HCT116 (cell line): ENCODE results near the gene RAB27B. TPM values are rescaled to one million over a fixed set of nuclear protein-coding genes. Genes with fewer than 3 reads are reported as not detected.
A peak's percentile ranks its signal among the peaks of the same experiment; 100 is the strongest.

Experiments
- ATAC-seq: fragments of 200-7000 bp; cut with Tn5 transposase; 2 replicates; pipeline ENCODE4 v1.9.1; 2020; ENCODE audit warnings: mild to moderate bottlenecking, moderate library complexity
- Bru-seq: library from RNA; stranded (reverse); fragments of 400-500 nt; gene quantifications from one replicate; lab custom pipeline; 2021; lab: Mats Ljungman, UMichigan
- BruChase-seq, 2 experiments: library from RNA; stranded (reverse); fragments of 400-500 nt; gene quantifications; one replicate each; lab custom pipeline; 2021; lab: Mats Ljungman, UMichigan
- BruUV-seq: library from RNA; stranded (reverse); fragments of 400-500 nt; replicated peaks from 2 replicates; lab custom pipeline; 2021; lab: Mats Ljungman, UMichigan
- CTCF ChIA-PET: fragments of 300-600 bp; sonication (Branson Sonifier 250); formaldehyde crosslinking; loops from one replicate; lab custom pipeline; 2021; ENCODE audit warnings: antibody characterized with exemption; lab: Charles Lee
- POLR2A ChIA-PET: fragments of 300-600, 350-600 bp; sonication (Branson Sonifier 250); formaldehyde crosslinking; loops from one replicate; lab custom pipeline; 2021; ENCODE audit warnings: antibody characterized with exemption; lab: Charles Lee
- RAD21 ChIA-PET, 2 experiments: fragments of 300-600 bp; sonication (Branson Sonifier 250); formaldehyde crosslinking; loops; one replicate each; lab custom pipeline; 2023; ENCODE audit warnings: low total read pairs in 2 of 2; ENCODE audit not compliant: uncharacterized antibody in 2 of 2, unreplicated experiment in 2 of 2, low non-redundant PET in 1 of 2; lab: Charles Lee
- DNase-seq: peaks from one replicate; pipeline ENCODE4 v3.0.0-alpha.2; 2010; ENCODE audit warnings: low read depth, low spot score
- H2AFZ ChIP-seq: fragments of 200-600 bp; shearing (Covaris generic), sonication (generic); 2 replicates; pipeline ENCODE4 v1.6.1; 2017; ENCODE audit warnings: low read depth, mixed run types, mixed read lengths, antibody characterized with exemption, low read length; ENCODE audit not compliant: poor library complexity, severe bottlenecking
- H3K27ac ChIP-seq: 2 replicates; pipeline ENCODE4 v1.5.1; 2012; ENCODE audit warnings: low read depth, low read length
- H3K27me3 ChIP-seq: fragments of 200-600 bp; sonication (generic); 2 replicates; pipeline ENCODE4 v1.6.1; 2016; ENCODE audit warnings: mixed run types, low read length, mixed read lengths; ENCODE audit not compliant: insufficient read depth
- H3K36me3 ChIP-seq, 2 experiments: fragments of 200-500 bp in 1 of 2; fragments of 200-600 bp in 1 of 2; sonication (Bioruptor generic) in 1 of 2; sonication (generic) in 1 of 2; 2 replicates each; pipeline versions ENCODE4 v1.5.1 to v1.6.1; 2014 to 2016; ENCODE audit warnings: low read length in 2 of 2, inconsistent platforms in 1 of 2, mixed read lengths in 1 of 2, mixed run types in 1 of 2; ENCODE audit not compliant: insufficient read depth in 2 of 2, control insufficient read depth in 1 of 2
- H3K4me1 ChIP-seq, 2 experiments: fragments of 200-600 bp in 1 of 2; sonication (generic) in 1 of 2; 2 replicates each; pipeline versions ENCODE4 v1.5.1 to v1.6.1; 2012 to 2017; ENCODE audit warnings: low read length in 2 of 2, inconsistent platforms in 1 of 2, mild to moderate bottlenecking in 1 of 2, mixed read lengths in 1 of 2, mixed run types in 1 of 2, moderate library complexity in 1 of 2; ENCODE audit not compliant: insufficient read depth in 2 of 2, control insufficient read depth in 1 of 2
- H3K4me2 ChIP-seq: fragments of 200-600 bp; sonication (generic); 2 replicates; pipeline ENCODE4 v1.6.1; 2017; ENCODE audit warnings: mixed run types, low read length, mixed read lengths
- H3K4me3 ChIP-seq, 2 experiments: fragments of 200-600 bp in 1 of 2; sonication (generic) in 1 of 2; replicated peaks in 1 of 2; 2 replicates each; pipeline ENCODE4 v1.5.1; 2011 to 2016; ENCODE audit warnings: low read length in 2 of 2, control low read depth in 1 of 2, low read depth in 1 of 2, mild to moderate bottlenecking in 1 of 2, mixed read lengths in 1 of 2, mixed run types in 1 of 2
- H3K79me2 ChIP-seq: fragments of 200-600 bp; sonication (generic); 2 replicates; pipeline ENCODE4 v1.6.1; 2017; ENCODE audit warnings: mild to moderate bottlenecking, mixed run types, low read length, moderate library complexity, mixed read lengths; ENCODE audit not compliant: insufficient read depth
- H3K9ac ChIP-seq: fragments of 200-600 bp; sonication (generic); 2 replicates; pipeline ENCODE4 v1.6.1; 2016; ENCODE audit warnings: low read length, mixed read lengths
- H3K9me2 ChIP-seq: fragments of 200-600 bp; sonication (generic), shearing (Covaris generic); 2 replicates; pipeline ENCODE4 v1.6.1; 2017; ENCODE audit warnings: mixed run types, mild to moderate bottlenecking, moderate library complexity; ENCODE audit not compliant: insufficient read depth
- H3K9me3 ChIP-seq, 2 experiments: fragments of 200-500 bp in 1 of 2; fragments of 200-600 bp in 1 of 2; sonication (Bioruptor generic) in 1 of 2; sonication (generic) in 1 of 2; 2 replicates each; pipeline ENCODE4 v1.6.1; 2014 to 2017; ENCODE audit warnings: low read length in 2 of 2, mixed read lengths in 2 of 2, inconsistent platforms in 1 of 2, low read depth in 1 of 2, mild to moderate bottlenecking in 1 of 2, mixed run types in 1 of 2, moderate library complexity in 1 of 2; ENCODE audit not compliant: control insufficient read depth in 1 of 2, insufficient read depth in 1 of 2
- H4K20me1 ChIP-seq: fragments of 200-600 bp; sonication (generic), shearing (Covaris generic); 2 replicates; pipeline ENCODE4 v1.6.1; 2017; ENCODE audit warnings: mixed run types, mild to moderate bottlenecking, moderate library complexity; ENCODE audit not compliant: insufficient read depth
- CBX3 ChIP-seq: IDR thresholded peaks from 2 replicates; pipeline ENCODE4 v1.6.1; 2012; ENCODE audit warnings: low read depth
- CEBPB ChIP-seq: IDR thresholded peaks from 2 replicates; pipeline ENCODE4 v1.6.1; 2012; ENCODE audit warnings: low read depth
- ELF1 ChIP-seq: IDR thresholded peaks from 2 replicates; pipeline ENCODE4 v1.6.1; 2012; ENCODE audit warnings: low read depth, borderline replicate concordance
- EZH2 ChIP-seq: fragments of 200-600 bp; sonication (generic); IDR thresholded peaks from 2 replicates; pipeline ENCODE4 v1.6.1; 2017; ENCODE audit warnings: antibody characterized with exemption, mixed run types
- JUND ChIP-seq: IDR thresholded peaks from 2 replicates; pipeline ENCODE4 v1.6.1; 2012
- POLR2A ChIP-seq: IDR thresholded peaks from 2 replicates; pipeline ENCODE4 v1.7.0; 2011; ENCODE audit warnings: borderline replicate concordance; ENCODE audit not compliant: insufficient read depth, insufficient read length; ENCODE audit errors: extremely low read depth
- POLR2AphosphoS5 ChIP-seq: IDR thresholded peaks from 2 replicates; pipeline ENCODE4 v1.6.1; 2011; ENCODE audit warnings: mild to moderate bottlenecking, low read depth, low read length, moderate library complexity
- RAD21 ChIP-seq: IDR thresholded peaks from 2 replicates; pipeline ENCODE4 v1.6.1; 2012; ENCODE audit warnings: low read depth, mild to moderate bottlenecking
- SP1 ChIP-seq: IDR thresholded peaks from 2 replicates; pipeline ENCODE4 v1.6.1; 2012; ENCODE audit warnings: low read depth
- TCF7L2 ChIP-seq: IDR thresholded peaks from 2 replicates; pipeline ENCODE4 v1.7.0; 2011; ENCODE audit warnings: borderline replicate concordance, inconsistent platforms; ENCODE audit not compliant: insufficient read depth, insufficient read length; ENCODE audit errors: extremely low read depth
- YY1 ChIP-seq: IDR thresholded peaks from 2 replicates; pipeline ENCODE4 v1.6.1; 2011; ENCODE audit warnings: low read length, low read depth, moderate library complexity, mild to moderate bottlenecking; ENCODE audit not compliant: insufficient replicate concordance; ENCODE audit errors: extremely low read depth
- ZFX ChIP-seq: fragments of 450-650 bp; IDR thresholded peaks from 2 replicates; pipeline ENCODE4 v1.6.1; 2017
- ZNF274 ChIP-seq: fragments of 200-500 bp; sonication (Bioruptor generic); IDR thresholded peaks from 2 replicates; pipeline ENCODE4 v1.6.1; 2014; ENCODE audit warnings: mild to moderate bottlenecking, low read depth, low read length, inconsistent platforms
- intact Hi-C: fragments of 100-400 bp; cut with micrococcal nuclease; formaldehyde crosslinking; loops from 2 replicates; pipeline ENCODE4 v1.10.0; 2022
- long read RNA-seq: library from polyadenylated mRNA; unstranded; transcript quantifications from one replicate; pipeline ENCODE4 v2.0.0, GENCODE V29; 2021; ENCODE audit not compliant: unreplicated experiment
- polyA plus RNA-seq: library from polyadenylated mRNA; unstranded; fragments of >200 nt; gene quantifications from 2 replicates; pipeline ENCODE4 v1.2.1, GENCODE V29; 2012; ENCODE audit warnings: missing spikeins
- total RNA-seq: library from RNA; stranded (reverse); gene quantifications from one replicate; pipeline ENCODE4 v1.2.1, GENCODE V29; 2021; ENCODE audit not compliant: unreplicated experiment
- TF ChIP-seq, protein P1 (sequence below): IDR thresholded peaks from 2 replicates; pipeline ENCODE4 v1.6.1; 2011; ENCODE audit warnings: mild to moderate bottlenecking, low read length, moderate library complexity; ENCODE audit not compliant: insufficient replicate concordance; ENCODE audit errors: extremely low read depth
- TF ChIP-seq, protein P2 (sequence below): IDR thresholded peaks from 2 replicates; pipeline ENCODE4 v1.6.1; 2012; ENCODE audit warnings: low read depth
- TF ChIP-seq, protein P3 (sequence below): IDR thresholded peaks from 2 replicates; pipeline ENCODE4 v1.6.1; 2012

RAB27B gene, protein sequence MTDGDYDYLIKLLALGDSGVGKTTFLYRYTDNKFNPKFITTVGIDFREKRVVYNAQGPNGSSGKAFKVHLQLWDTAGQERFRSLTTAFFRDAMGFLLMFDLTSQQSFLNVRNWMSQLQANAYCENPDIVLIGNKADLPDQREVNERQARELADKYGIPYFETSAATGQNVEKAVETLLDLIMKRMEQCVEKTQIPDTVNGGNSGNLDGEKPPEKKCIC
- total RNA-seq (2.2 TPM), Bru-seq, nascent RNA (percentile 32 among the genes with signal in this experiment), BruChase-seq, experiment 1, labeled RNA remaining after a 6-hour chase (percentile 42 among the genes with signal in this experiment), BruChase-seq, experiment 2, labeled RNA remaining after a 2-hour chase (percentile 34 among the genes with signal in this experiment)
- polyA plus RNA-seq: 0.87 and 0.96 TPM in 2 replicates
- long read RNA-seq, full-length matches to known transcripts: 6 of 7 reads
- long read RNA-seq, partial matches to known transcripts: 0 of 7 reads
- long read RNA-seq, other reads (novel, unspliced or antisense): 1 of 7 reads

DNA sequence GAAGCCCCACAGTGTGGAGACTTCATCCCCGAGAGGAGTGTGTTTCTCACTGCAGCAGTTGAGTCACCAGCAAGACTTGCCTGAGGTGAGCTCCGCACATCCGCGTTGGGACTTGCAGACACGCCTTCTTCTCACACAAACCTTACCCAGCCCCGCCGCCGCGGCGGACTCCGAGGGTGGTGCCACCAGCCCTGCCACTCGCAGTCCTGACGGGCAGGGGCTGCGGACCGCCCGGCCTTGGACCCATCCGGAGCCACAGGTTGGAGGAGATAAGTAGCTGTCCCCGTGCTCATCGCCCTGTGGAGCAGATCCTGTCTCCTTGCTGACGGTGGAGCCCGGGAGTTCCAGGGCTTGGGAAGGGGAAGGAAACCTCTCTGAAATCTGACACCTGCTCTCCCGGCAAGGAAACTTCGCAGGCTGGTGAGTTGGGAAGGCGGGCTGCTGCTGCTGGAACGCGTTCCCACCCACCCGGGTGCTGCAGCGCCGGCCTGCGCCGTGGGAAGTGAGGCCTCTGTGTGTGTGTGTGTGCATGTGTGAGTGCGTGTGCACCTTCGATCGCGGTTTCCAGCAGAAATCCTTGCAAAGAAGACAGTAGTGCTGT is at the start of gene RAB27B:
Gene RAB27B, plus strand, starts transcription at position 197 of the 601 bp plus-strand sequence. CDS start 49,109 bp downstream, outside the sequence.
- peak; percentile 94 for ATAC-seq
- no TSS peak for BruUV-seq
- intact Hi-C loops: loop anchor here (2.0 kb wide), 1 partner anchor 52 kb away; no protein-coding TSS in a partner anchor
- TF ChIP-seq TCF7L2 (peak; percentile 76), CBX3 (peak; percentile 57; the same call in 1 of the 2 replicates), ZNF274 (no peak), ZFX (no peak), RAD21 (no peak; the same call in 1 of the 2 replicates), YY1 (no peak), POLR2AphosphoS5 (peak; percentile 34; the same call in 1 of the 2 replicates), CEBPB (no peak), EZH2 (no peak), ELF1 (no peak), POLR2A (no peak), JUND (0 out of 2 replicates have a peak, but pooled peaks have one; percentile 31), SP1 (peak; percentile 37; the same call in 1 of the 2 replicates)
- TF ChIP-seq, protein P1, sequence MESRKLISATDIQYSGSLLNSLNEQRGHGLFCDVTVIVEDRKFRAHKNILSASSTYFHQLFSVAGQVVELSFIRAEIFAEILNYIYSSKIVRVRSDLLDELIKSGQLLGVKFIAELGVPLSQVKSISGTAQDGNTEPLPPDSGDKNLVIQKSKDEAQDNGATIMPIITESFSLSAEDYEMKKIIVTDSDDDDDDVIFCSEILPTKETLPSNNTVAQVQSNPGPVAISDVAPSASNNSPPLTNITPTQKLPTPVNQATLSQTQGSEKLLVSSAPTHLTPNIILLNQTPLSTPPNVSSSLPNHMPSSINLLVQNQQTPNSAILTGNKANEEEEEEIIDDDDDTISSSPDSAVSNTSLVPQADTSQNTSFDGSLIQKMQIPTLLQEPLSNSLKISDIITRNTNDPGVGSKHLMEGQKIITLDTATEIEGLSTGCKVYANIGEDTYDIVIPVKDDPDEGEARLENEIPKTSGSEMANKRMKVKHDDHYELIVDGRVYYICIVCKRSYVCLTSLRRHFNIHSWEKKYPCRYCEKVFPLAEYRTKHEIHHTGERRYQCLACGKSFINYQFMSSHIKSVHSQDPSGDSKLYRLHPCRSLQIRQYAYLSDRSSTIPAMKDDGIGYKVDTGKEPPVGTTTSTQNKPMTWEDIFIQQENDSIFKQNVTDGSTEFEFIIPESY: no peak
- TF ChIP-seq, protein P2, sequence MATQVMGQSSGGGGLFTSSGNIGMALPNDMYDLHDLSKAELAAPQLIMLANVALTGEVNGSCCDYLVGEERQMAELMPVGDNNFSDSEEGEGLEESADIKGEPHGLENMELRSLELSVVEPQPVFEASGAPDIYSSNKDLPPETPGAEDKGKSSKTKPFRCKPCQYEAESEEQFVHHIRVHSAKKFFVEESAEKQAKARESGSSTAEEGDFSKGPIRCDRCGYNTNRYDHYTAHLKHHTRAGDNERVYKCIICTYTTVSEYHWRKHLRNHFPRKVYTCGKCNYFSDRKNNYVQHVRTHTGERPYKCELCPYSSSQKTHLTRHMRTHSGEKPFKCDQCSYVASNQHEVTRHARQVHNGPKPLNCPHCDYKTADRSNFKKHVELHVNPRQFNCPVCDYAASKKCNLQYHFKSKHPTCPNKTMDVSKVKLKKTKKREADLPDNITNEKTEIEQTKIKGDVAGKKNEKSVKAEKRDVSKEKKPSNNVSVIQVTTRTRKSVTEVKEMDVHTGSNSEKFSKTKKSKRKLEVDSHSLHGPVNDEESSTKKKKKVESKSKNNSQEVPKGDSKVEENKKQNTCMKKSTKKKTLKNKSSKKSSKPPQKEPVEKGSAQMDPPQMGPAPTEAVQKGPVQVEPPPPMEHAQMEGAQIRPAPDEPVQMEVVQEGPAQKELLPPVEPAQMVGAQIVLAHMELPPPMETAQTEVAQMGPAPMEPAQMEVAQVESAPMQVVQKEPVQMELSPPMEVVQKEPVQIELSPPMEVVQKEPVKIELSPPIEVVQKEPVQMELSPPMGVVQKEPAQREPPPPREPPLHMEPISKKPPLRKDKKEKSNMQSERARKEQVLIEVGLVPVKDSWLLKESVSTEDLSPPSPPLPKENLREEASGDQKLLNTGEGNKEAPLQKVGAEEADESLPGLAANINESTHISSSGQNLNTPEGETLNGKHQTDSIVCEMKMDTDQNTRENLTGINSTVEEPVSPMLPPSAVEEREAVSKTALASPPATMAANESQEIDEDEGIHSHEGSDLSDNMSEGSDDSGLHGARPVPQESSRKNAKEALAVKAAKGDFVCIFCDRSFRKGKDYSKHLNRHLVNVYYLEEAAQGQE: no peak
- TF ChIP-seq, protein P3, sequence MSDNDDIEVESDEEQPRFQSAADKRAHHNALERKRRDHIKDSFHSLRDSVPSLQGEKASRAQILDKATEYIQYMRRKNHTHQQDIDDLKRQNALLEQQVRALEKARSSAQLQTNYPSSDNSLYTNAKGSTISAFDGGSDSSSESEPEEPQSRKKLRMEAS: peak; percentile 84

More for the DNA sequence above, at the start of gene RAB27B:
- H3K27ac ChIP-seq: peak within 1 kb of the TSS; percentile 78
- peak; percentile 75 for DNase-seq
- no peaks in the 10 kb centered on the region for H3K27me3 ChIP-seq
- H3K79me2 ChIP-seq: no peaks in the 10 kb centered on the region
- H3K9me2 ChIP-seq: no peaks in the 10 kb centered on the region
- peaks cover 13 to 26% of the 10 kb centered on the region in 2 experiments; a peak in 3 of 4 replicates for H3K4me1 ChIP-seq
- no peaks in the 10 kb centered on the region for H3K9me3 ChIP-seq
- ChIA-PET RAD21 (no interaction called here), POLR2A (no interaction called here), CTCF (interaction anchor here (0.7 kb wide), 2 partner anchors 11 to 23 kb away, joined by 3 read pairs; no protein-coding TSS in a partner anchor)
- H3K4me2 ChIP-seq: peak within 1 kb of the TSS; percentile 94
- peak within 1 kb of the TSS; percentile 66 for H3K9ac ChIP-seq
- H3K4me3 ChIP-seq: peak within 1 kb of the TSS; percentile 53 to 69
- H4K20me1 ChIP-seq: no peaks in the 10 kb centered on the region
- H3K36me3 ChIP-seq: no peaks in the 10 kb centered on the region
- peak within 1 kb of the TSS; percentile 95 for H2AFZ ChIP-seq
